ENCODE data around the gene ADAM8. TPM values are rescaled to one million over a fixed set of nuclear protein-coding genes. Genes with fewer than 3 reads are reported as not detected.
A peak's percentile ranks its signal among the peaks of the same experiment; 100 is the strongest.
"Not testable (repeated sequence)": the region's sequence is repeated elsewhere in the genome, so short reads cannot be mapped to it uniquely, and the experiment has no call there.

Gene ADAM8
- total RNA-seq, 2 donors from 2014 or later: 157 to 188 TPM

DNA sequence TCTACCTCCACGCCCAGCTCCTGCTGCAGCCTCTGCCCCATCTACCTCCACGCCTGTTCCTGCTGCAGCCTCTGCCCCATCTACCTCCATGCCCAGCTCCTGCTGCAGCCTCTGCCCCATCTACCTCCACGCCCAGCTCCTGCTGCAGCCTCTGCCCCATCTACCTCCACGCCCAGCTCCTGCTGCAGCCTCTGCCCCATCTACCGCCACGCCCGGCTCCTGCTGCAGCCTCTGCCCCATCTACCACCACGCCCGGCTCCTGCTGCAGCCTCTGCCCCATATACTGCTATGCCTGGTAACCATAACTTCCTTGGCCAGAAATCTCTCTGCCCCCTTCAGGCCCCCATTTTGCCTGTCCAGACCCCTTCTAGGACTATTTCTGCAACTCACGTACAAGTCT, 11.6 kb downstream of the ADAM8 start:
- peak overlapping the region; percentile 90 for H3K27ac Mint-ChIP-seq
- peak overlapping the region; percentile 87 for H3K4me3 Mint-ChIP-seq
- H3K27me3 Mint-ChIP-seq; H3K9me3 ChIP-seq (ENCODE audit: control insufficient read depth, low read length, poor library complexity, severe bottlenecking); DNase-seq; H3K36me3 Mint-ChIP-seq (ENCODE audit: low read depth); ATAC-seq: not testable (repeated sequence)
- peaks cover 34% of the 10 kb centered on the region for H3K4me1 Mint-ChIP-seq

DNA sequence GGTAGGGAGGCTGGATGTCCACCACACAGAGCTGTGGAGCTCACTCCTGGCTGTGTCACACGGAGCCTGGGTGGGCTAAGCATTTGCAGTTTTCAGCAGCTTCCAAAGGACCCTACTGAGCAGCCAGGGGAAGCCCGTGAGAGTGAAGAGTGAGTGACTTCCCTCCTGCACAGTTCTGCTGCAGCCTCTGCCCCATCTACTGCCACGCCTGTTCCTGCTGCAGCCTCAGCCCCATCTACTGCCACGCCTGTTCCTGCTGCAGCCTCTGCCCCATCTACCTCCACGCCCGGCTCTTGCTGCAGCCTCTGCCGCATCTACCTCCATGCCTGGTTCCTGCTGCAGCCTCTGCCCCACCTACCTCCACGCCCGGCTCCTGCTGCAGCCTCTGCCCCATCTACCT, 12.2 kb downstream of the ADAM8 start:
- ATAC-seq: peak; percentile 48
- Mint-ChIP-seq H3K4me1 (peaks cover 39% of the 10 kb centered on the region), H3K27ac (peak overlapping the region; percentile 90), H3K27me3 (no peaks in the 10 kb centered on the region), H3K4me3 (peak overlapping the region; percentile 87), H3K36me3 (ENCODE audit: low read depth) (no peaks in the 10 kb centered on the region)
- H3K9me3 ChIP-seq (ENCODE audit: control insufficient read depth, low read length, poor library complexity, severe bottlenecking): no peaks in the 10 kb centered on the region
- DNase-seq: no peak

DNA sequence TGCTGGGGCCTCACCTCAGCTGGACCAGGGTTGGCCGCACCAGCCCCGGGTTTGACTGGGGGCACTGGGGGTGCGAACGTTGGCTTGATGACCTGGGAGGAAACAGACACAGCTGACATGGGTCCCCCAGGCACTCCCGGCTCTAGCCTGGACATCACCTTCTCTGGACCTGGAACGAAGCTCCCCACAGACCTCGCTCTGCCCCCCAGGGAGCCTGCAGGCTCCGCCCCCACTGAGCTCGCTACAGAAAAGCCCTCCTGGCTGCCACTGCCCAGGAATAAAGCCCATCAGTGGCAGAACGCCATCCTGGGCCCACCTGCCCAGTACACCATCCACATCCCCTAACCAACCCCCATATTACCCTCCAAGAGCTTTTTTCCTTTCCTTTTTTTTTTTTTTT, 13.0 kb downstream of the ADAM8 start:
- no peak for DNase-seq
- peak overlapping the region; percentile 87 for H3K4me3 Mint-ChIP-seq

DNA sequence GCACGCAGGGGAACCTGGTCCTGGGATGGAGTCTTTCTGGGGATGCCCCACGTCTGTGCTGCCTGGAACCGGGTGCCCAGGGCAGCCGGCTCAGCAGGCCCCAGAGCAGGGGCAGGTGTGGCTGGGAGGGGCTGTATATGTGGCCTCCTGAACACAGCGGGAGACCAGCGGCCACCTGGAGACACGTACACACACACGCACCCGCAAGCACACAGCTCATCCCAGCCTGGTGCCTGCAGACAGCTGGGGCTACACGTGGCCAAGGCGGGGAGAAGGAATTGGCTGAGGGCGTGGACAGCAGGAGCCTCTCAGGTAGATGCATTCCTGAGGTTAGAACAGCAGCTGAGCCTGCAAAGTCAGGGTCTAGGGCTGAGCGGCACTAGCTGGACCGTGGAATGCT, 14.0 kb downstream of the ADAM8 start:
- H3K27ac Mint-ChIP-seq: peak overlapping the region; percentile 90
- peak overlapping the region; percentile 77 for H3K4me3 Mint-ChIP-seq

More for the DNA sequence above, 13.0 kb downstream of the ADAM8 start:
- Mint-ChIP-seq H3K36me3 (ENCODE audit: low read depth) (no peaks in the 10 kb centered on the region), H3K27me3 (no peaks in the 10 kb centered on the region), H3K27ac (peak overlapping the region; percentile 90), H3K4me1 (peaks cover 45% of the 10 kb centered on the region)
- ATAC-seq: no peak
- no peaks in the 10 kb centered on the region for H3K9me3 ChIP-seq (ENCODE audit: control insufficient read depth, low read length, poor library complexity, severe bottlenecking)

DNA sequence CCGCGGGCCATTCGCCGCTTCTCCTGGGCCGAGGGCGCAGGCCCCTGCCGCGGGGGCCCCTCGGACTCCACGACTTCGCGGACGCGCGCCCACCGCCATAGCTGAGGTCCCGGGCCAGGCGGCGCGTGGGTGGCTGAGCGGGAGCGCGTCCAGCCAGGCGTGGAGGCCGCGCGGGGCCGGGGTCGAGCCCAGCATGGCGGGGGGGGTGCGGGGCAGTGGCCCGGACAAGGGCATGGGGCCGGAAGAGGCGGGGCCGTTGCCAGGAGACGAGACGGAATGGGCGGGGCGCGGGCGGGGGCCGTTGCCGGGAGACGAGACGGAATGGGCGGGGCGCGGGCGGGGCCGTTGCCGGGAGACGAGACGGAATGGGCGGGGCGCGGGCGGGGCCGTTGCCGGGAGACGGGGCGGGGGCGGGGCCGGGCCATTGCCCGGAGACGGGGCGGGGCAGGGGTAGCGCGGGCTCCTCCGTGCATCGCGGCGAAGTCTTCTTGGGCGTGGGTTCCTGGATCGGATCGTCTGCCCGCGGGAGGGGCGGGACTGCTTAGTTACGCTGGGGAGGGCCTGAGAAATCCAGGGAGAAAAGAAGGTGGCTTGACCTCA, 14.8 kb downstream of the ADAM8 start:
- Mint-ChIP-seq H3K27ac (peak overlapping the region; percentile 91), H3K36me3 (ENCODE audit: low read depth) (no peaks in the 10 kb centered on the region), H3K4me3 (peak overlapping the region; percentile 90), H3K27me3 (no peaks in the 10 kb centered on the region), H3K4me1 (peaks cover 53% of the 10 kb centered on the region)
- no peaks in the 10 kb centered on the region for H3K9me3 ChIP-seq (ENCODE audit: control insufficient read depth, low read length, poor library complexity, severe bottlenecking)
- ATAC-seq: peak; percentile 47
- peak; percentile 61 to 88 (median 86) for DNase-seq

More for the DNA sequence above, 14.0 kb downstream of the ADAM8 start:
- no peak for DNase-seq
- Mint-ChIP-seq H3K36me3 (ENCODE audit: low read depth) (no peaks in the 10 kb centered on the region), H3K4me1 (peaks cover 51% of the 10 kb centered on the region), H3K27me3 (no peaks in the 10 kb centered on the region)
- no peak for ATAC-seq
- H3K9me3 ChIP-seq (ENCODE audit: control insufficient read depth, low read length, poor library complexity, severe bottlenecking): no peaks in the 10 kb centered on the region

DNA sequence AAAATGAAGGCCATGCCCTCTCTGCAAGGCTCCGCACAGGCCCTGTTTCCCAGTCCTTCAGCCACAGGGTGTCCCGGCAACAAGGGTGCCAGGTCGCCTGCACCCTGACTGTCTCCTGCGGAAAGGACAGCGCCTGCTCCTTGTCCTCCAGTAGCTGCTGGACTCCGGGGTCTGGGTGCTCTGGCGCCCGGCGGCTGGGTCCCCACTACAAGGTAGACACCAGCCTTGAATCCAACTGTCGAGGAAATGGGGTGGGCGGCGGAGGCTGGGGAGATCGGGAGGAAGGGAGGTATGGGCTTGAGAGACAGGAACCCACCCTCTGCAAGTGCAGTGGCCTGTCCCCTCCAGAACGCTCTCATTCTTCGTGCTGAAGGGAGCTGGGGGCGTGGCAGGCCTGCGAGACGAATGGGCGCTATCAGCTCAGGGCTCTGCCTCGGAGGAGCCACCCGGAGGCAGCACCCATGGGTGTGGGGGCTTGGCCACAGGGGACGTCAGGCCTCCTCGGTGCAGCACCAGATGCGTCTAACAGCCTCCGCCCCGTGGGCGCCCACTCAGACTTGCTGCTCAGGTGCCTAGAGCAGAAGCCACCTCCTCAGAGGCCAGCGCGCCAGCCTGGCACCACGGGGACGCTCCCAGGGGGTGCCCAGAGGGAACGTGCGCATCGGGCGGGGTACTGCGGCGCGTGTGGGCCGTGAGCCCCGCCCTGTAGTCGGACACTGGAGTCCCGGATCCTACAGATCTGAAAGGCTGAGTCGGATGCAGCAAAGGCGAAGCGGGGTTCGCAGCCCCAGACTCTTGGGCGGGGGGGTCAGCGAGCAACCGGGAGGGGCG, 15.6 kb downstream of the ADAM8 start:
- H3K9me3 ChIP-seq (ENCODE audit: control insufficient read depth, low read length, poor library complexity, severe bottlenecking): no peaks in the 10 kb centered on the region
- Mint-ChIP-seq H3K4me1 (peaks cover 53% of the 10 kb centered on the region), H3K36me3 (ENCODE audit: low read depth) (no peaks in the 10 kb centered on the region), H3K27ac (peak overlapping the region; percentile 91), H3K4me3 (peak overlapping the region; percentile 90), H3K27me3 (no peaks in the 10 kb centered on the region)
- ATAC-seq: peak; percentile 67
- peak; percentile 53 to 67 (median 56) for DNase-seq

DNA sequence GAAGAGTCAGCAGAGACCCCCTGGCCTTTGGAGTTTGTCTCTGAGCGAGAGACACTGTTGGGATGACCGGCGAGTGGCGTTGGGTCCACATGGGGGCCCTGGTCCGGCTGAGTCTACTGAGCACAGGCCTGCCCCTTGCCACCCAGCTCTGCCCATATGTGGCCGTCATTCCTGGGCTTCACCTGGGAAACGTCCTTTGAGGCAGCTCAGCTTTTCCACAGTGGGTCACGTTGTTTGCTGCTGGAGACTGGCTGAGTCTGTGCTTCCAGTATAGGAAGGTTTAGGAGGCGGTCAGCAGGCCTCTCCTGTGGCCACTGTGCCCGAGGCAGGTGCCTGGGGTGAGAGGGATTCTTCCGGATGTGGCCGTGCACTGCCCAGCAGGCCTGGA, 17.1 kb downstream of the ADAM8 start:
- DNase-seq (no peak), ATAC-seq (no peak)
- Mint-ChIP-seq H3K27ac (peak overlapping the region; percentile 91), H3K4me3 (peak overlapping the region; percentile 80), H3K27me3 (no peaks in the 10 kb centered on the region), H3K36me3 (ENCODE audit: low read depth) (peaks cover 3% of the 10 kb centered on the region), H3K4me1 (peaks cover 43% of the 10 kb centered on the region)
- no peaks in the 10 kb centered on the region for H3K9me3 ChIP-seq (ENCODE audit: control insufficient read depth, low read length, poor library complexity, severe bottlenecking)

DNA sequence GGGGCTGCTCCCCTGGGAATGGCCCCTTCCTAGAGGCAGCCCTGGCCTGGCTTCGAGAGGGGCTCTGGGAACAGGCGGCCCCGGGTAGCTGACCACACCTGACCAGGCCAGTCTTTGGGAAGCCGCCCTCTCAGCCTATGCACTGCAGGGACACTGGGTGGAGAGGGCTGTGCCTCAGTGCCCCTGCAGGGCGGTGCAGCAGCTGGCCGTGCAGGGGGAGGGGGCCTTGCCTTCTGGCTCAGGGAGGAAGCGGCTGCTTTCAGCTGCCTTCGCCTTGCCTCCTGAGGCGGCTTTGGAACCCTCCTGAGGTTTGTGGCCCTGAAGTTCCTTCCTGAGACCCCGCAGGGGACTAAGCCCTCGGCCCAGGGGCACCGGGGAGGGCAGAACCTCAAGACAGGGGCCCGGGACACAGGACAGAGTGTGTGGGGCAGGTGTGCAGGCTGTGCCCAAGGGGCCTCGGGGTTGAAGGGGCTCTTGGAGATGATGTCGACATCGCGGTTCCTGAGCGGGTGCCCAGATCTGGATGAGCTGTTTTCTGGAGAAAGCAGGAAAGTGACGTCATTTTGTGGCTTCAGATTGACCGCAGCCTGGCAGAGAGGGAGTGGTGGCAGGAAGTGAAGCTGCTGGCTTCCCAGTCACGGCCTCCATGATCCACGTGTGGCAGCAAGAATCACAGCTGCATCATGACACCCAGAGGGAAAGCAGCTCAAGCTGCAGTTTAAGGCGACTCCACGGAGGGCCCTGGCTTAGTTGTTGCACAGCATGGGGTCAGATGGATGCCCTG, 17.7 kb downstream of the ADAM8 start:
- Mint-ChIP-seq H3K36me3 (ENCODE audit: low read depth) (peaks cover 3% of the 10 kb centered on the region), H3K4me3 (peak overlapping the region; percentile 80), H3K27ac (peak overlapping the region; percentile 91), H3K27me3 (no peaks in the 10 kb centered on the region), H3K4me1 (peaks cover 38% of the 10 kb centered on the region)
- H3K9me3 ChIP-seq (ENCODE audit: control insufficient read depth, low read length, poor library complexity, severe bottlenecking): no peaks in the 10 kb centered on the region
- peak; percentile 57 for ATAC-seq
- peak; percentile 50 to 81 (median 56) for DNase-seq

DNA sequence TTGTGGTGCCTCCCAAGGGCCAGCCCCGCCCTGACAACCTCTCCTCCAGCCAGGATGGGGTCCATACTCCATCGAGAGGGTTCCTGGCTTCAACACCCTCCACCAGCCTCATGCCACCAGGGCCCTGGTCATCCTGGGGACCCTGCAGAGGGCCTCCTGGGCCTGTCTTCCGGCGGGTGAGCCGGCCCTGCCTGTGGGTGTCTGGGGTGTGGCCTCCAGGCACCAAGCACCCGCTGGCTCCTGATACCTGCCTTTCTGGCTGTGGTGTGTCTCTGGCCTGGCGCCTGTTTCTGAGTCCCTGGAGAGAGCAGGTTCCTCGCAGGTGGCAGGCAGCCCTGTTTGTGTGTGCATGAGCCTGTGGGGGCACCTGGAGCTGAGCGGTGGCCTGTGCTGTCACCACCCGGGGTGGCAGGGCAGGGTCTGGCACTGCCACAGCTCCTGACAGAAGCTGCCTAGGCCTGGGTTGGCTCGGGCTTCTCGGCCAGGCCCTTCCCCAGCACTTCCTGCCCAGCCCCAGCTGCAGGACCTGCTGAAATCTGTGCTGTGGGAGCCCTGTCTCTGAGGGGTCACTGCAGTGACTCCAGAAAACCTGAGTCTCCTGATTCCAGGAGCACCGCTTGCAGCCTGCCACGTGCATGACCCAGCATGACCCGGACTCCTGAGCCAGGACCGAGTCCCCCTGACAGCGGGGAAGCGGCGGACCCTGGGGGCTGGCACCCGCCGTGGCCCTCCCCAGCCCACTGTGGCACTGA, 18.4 kb downstream of the ADAM8 start:
- Mint-ChIP-seq H3K27me3 (no peaks in the 10 kb centered on the region), H3K4me1 (peaks cover 32% of the 10 kb centered on the region), H3K4me3 (peak overlapping the region; percentile 79)

DNA sequence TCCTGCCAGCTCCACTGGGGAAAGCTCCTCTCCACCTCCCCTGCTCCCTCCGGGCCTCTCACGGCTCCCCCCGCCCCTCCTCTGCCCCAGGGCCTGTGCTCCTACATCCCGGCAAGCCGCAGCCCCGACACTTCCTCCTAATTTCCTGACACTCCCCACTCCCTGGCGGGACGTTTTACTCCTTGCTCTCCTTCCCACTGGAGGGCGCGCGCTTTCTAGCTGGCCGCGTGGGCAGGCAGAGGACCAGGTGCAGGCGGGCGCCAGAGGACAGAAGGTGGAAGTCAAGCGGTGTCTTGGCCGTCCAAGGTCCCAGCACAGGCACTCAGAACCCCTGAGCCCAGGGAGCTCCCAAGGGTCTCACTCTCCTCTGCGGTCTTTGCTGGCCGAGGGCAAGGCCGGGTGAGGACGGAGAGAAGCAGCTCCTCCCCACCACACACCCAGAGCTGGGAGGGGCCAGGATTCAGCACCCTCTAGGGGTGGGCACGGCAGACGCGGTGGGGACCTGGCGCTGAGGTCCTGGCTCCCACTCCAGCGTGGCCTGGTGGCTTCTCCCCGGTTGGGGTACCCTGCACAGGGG, 19.1 kb downstream of the ADAM8 start:
- no peaks in the 10 kb centered on the region for H3K9me3 ChIP-seq (ENCODE audit: control insufficient read depth, low read length, poor library complexity, severe bottlenecking)
- Mint-ChIP-seq H3K4me1 (peaks cover 31% of the 10 kb centered on the region), H3K4me3 (peak overlapping the region; percentile 79), H3K27me3 (no peaks in the 10 kb centered on the region), H3K27ac (peak overlapping the region; percentile 91), H3K36me3 (ENCODE audit: low read depth) (peaks cover 3% of the 10 kb centered on the region)
- no peak for ATAC-seq
- DNase-seq: no peak

More for the DNA sequence above, 18.4 kb downstream of the ADAM8 start:
- H3K9me3 ChIP-seq (ENCODE audit: control insufficient read depth, low read length, poor library complexity, severe bottlenecking): no peaks in the 10 kb centered on the region
- peak overlapping the region; percentile 91 for H3K27ac Mint-ChIP-seq
- DNase-seq (no peak), ATAC-seq (no peak)
- peaks cover 3% of the 10 kb centered on the region for H3K36me3 Mint-ChIP-seq (ENCODE audit: low read depth)

DNA sequence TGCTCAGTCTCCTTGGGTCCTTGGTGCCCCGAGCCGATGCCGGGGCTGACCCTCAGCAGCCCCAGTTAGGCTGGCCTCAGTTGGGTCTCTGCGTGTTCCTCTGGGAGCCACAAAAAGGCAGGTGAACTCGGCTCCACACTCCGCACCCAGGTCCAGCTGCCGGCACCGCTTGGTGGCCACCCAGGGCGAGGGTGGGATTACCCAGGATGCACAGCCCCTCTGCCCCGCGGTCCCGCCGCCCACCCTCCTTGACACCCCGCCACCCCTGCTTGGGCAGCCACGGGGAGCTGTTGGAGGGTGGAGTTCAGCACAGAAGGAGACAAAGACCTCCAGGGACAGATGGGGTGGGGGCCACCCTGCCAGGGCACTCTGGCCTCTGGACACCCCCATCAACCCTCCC, 21.3 kb downstream of the ADAM8 start:
- no peak for ATAC-seq
- peaks cover 25% of the 10 kb centered on the region for H3K4me1 Mint-ChIP-seq

DNA sequence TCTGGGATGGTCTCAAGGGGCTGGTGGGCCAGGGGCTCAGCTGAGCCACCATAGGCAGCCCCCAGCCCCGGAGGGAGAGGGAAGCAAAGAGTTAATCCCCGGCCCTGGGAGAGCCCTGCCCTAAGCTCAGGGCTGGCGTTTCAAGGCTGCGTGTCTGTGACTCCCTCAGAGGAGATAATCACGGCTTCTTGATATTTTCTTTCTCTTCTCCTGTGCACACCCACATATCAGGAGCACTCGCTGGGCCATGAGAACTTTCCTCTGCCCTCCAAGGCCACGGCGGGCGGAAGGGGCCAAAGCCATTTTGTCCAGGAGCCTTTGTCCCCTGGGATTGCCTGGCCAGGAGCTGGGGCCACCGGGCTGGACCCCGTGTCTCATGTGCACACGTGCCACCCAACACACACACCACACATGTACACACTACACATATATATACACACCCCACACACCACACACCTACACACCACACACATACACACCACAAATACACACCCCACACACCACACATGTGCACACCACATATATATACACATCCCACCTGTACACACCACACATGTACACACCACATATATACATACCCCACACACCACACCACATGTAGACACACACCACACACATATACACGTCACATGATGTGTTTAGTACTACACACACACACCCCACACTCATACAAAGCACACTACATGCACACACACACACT, 22.1 kb downstream of the ADAM8 start:
- DNase-seq (no peak), ATAC-seq (no peak)
- H3K36me3 Mint-ChIP-seq (ENCODE audit: low read depth): peaks cover 8% of the 10 kb centered on the region
- H3K4me1 Mint-ChIP-seq: peaks cover 20% of the 10 kb centered on the region
- H3K27me3 Mint-ChIP-seq: peaks cover 10% of the 10 kb centered on the region
- no peak overlapping the region for H3K4me3 Mint-ChIP-seq
- no peaks in the 10 kb centered on the region for H3K9me3 ChIP-seq (ENCODE audit: control insufficient read depth, low read length, poor library complexity, severe bottlenecking)
- no peak overlapping the region for H3K27ac Mint-ChIP-seq

More for the DNA sequence above, 21.3 kb downstream of the ADAM8 start:
- DNase-seq: no peak
- Mint-ChIP-seq H3K27me3 (peaks cover 3% of the 10 kb centered on the region), H3K27ac (no peak overlapping the region), H3K4me3 (no peak overlapping the region), H3K36me3 (ENCODE audit: low read depth) (peaks cover 5% of the 10 kb centered on the region)
- no peaks in the 10 kb centered on the region for H3K9me3 ChIP-seq (ENCODE audit: control insufficient read depth, low read length, poor library complexity, severe bottlenecking)
